GM23338 (cell line): ENCODE results near the gene SHROOM2. TPM values are rescaled to one million over a fixed set of nuclear protein-coding genes. Genes with fewer than 3 reads are reported as not detected.
A peak's percentile ranks its signal among the peaks of the same experiment; 100 is the strongest.

ENCODE experiments used
- ATAC-seq: fragments of 200-7000 bp; cut with Tn5 transposase; 3 replicates; pipeline ENCODE4 v1.9.1; 2020
- DNase-seq: peaks from one replicate; pipeline ENCODE4 v3.0.0-alpha.2; 2015; ENCODE audit warnings: low spot score
- H2AFZ ChIP-seq: fragments of 200-600 bp; sonication (generic); 2 replicates; pipeline ENCODE4 v1.8.0; 2016; ENCODE audit warnings: antibody characterized with exemption, mild to moderate bottlenecking, moderate library complexity
- H3F3A ChIP-seq: fragments of 200-600 bp; sonication (generic); replicated peaks from 2 replicates; pipeline ENCODE4 v1.8.0; 2017; ENCODE audit warnings: antibody characterized with exemption, mixed run types, low read depth
- H3K27ac ChIP-seq: fragments of 200-600 bp; sonication (generic); 2 replicates; pipeline ENCODE4 v1.6.1; 2016; ENCODE audit warnings: low read depth
- H3K27me3 ChIP-seq: fragments of 200-600 bp; sonication (generic); 2 replicates; pipeline ENCODE4 v1.8.0; 2016; ENCODE audit warnings: mild to moderate bottlenecking, mixed run types, moderate library complexity; ENCODE audit not compliant: insufficient read depth
- H3K36me3 ChIP-seq: fragments of 200-600 bp; sonication (generic); 2 replicates; pipeline ENCODE4 v1.8.0; 2016; ENCODE audit warnings: mild to moderate bottlenecking; ENCODE audit not compliant: insufficient read depth
- H3K4me1 ChIP-seq: fragments of 200-600 bp; sonication (generic); 2 replicates; pipeline ENCODE4 v1.8.0; 2016; ENCODE audit warnings: mild to moderate bottlenecking, moderate library complexity; ENCODE audit not compliant: insufficient read depth
- H3K4me2 ChIP-seq: fragments of 200-600 bp; sonication (generic); 2 replicates; pipeline ENCODE4 v1.7.1; 2017; ENCODE audit warnings: mixed run types
- H3K4me3 ChIP-seq: fragments of 200-600 bp; sonication (generic); 2 replicates; pipeline ENCODE4 v1.6.1; 2016; ENCODE audit warnings: mixed run types
- H3K79me2 ChIP-seq: fragments of 200-600 bp; sonication (generic); replicated peaks from 2 replicates; pipeline ENCODE4 v1.8.0; 2017; ENCODE audit warnings: mild to moderate bottlenecking; ENCODE audit not compliant: insufficient read depth
- H3K9me2 ChIP-seq: fragments of 200-600 bp; sonication (generic); 2 replicates; pipeline ENCODE4 v1.8.0; 2017; ENCODE audit not compliant: insufficient read depth
- H4K20me1 ChIP-seq: fragments of 200-600 bp; sonication (generic); replicated peaks from 2 replicates; pipeline ENCODE4 v1.8.0; 2017; ENCODE audit warnings: mild to moderate bottlenecking; ENCODE audit not compliant: insufficient read depth
- H3K27ac Mint-ChIP-seq: 2 replicates; pipeline ENCODE4 v1.8.0; 2020; ENCODE audit warnings: inconsistent platforms, mild to moderate bottlenecking, moderate library complexity, mixed read lengths
- H3K27me3 Mint-ChIP-seq: 3 replicates; pipeline ENCODE4 v1.8.0; 2022; ENCODE audit warnings: low read depth, mild to moderate bottlenecking, moderate library complexity, mixed read lengths, inconsistent platforms; ENCODE audit not compliant: insufficient read depth, poor library complexity
- H3K36me3 Mint-ChIP-seq: 3 replicates; pipeline ENCODE4 v1.8.0; 2021; ENCODE audit warnings: low read depth, mild to moderate bottlenecking, inconsistent platforms, moderate library complexity, mixed read lengths
- H3K4me1 Mint-ChIP-seq: 3 replicates; pipeline ENCODE4 v1.8.0; 2020; ENCODE audit warnings: mild to moderate bottlenecking, inconsistent platforms, mixed read lengths
- H3K4me3 Mint-ChIP-seq: 3 replicates; pipeline ENCODE4 v1.8.0; 2021; ENCODE audit warnings: moderate library complexity, mild to moderate bottlenecking, inconsistent platforms, mixed read lengths
- H3K9me3 Mint-ChIP-seq: 3 replicates; pipeline ENCODE4 v1.8.0; 2020; ENCODE audit warnings: moderate library complexity, mild to moderate bottlenecking, inconsistent platforms, mixed read lengths
- CREB1 ChIP-seq: fragments of 250-450 bp; sonication (Bioruptor Pico); IDR thresholded peaks from 2 replicates; pipeline ENCODE4 v1.5.0; 2020; ENCODE audit warnings: low read depth, mild to moderate bottlenecking, moderate library complexity
- ETS1 ChIP-seq: IDR thresholded peaks from 2 replicates; pipeline ENCODE4 v1.6.1; 2016; ENCODE audit warnings: antibody characterized with exemption
- EZH2 ChIP-seq: fragments of 200-600 bp; sonication (generic); IDR thresholded peaks from one replicate; pipeline ENCODE4 v1.8.0; 2017; ENCODE audit warnings: antibody characterized with exemption, mild to moderate bottlenecking, low read depth; ENCODE audit not compliant: unreplicated experiment
- EZH2phosphoT487 ChIP-seq: fragments of 200-600 bp; sonication (generic); IDR thresholded peaks from one replicate; pipeline ENCODE4 v1.8.1; 2018; ENCODE audit warnings: antibody characterized with exemption; ENCODE audit not compliant: unreplicated experiment
- JUNB ChIP-seq: IDR thresholded peaks from one replicate; pipeline ENCODE4 v1.6.1; 2016; ENCODE audit warnings: antibody characterized with exemption; ENCODE audit not compliant: unreplicated experiment
- NANOG ChIP-seq: IDR thresholded peaks from 2 replicates; pipeline ENCODE4 v1.6.1; 2016; ENCODE audit warnings: antibody characterized with exemption, borderline replicate concordance
- POLR2AphosphoS5 ChIP-seq: IDR thresholded peaks from 2 replicates; pipeline ENCODE4 v1.6.1; 2016; ENCODE audit warnings: antibody characterized with exemption, low read depth
- STAT1 ChIP-seq: IDR thresholded peaks from one replicate; pipeline ENCODE4 v1.6.1; 2016; ENCODE audit warnings: antibody characterized with exemption; ENCODE audit not compliant: unreplicated experiment
- ZNF114 ChIP-seq: fragments of 250-450 bp; sonication (Bioruptor Pico); IDR thresholded peaks from 2 replicates; pipeline ENCODE4 v1.5.0; 2020; ENCODE audit warnings: mild to moderate bottlenecking, moderate library complexity
- ZNF331 ChIP-seq: fragments of 250-450 bp; sonication (Bioruptor Pico); IDR thresholded peaks from 2 replicates; pipeline ENCODE4 v1.5.0; 2020; ENCODE audit warnings: low read depth, mild to moderate bottlenecking, moderate library complexity
- ZNF462 ChIP-seq: fragments of 250-450 bp; sonication (Bioruptor Pico); IDR thresholded peaks from 2 replicates; pipeline ENCODE4 v1.5.0; 2020; ENCODE audit warnings: mild to moderate bottlenecking, moderate library complexity
- polyA plus RNA-seq: library from polyadenylated mRNA; unstranded; fragments of >200 nt; fragmentation: Nextera tagmentation; extraction: Ambion mirVana; gene quantifications from 2 replicates; pipeline ENCODE4 v1.2.1, GENCODE V29; 2016
- total RNA-seq: library from RNA; depleted of rRNA; stranded (reverse); fragments of >200 nt; shearing (Covaris generic); gene quantifications from 2 replicates; pipeline ENCODE4 v1.2.3, GENCODE V29; 2014
- TF ChIP-seq, protein P1 (sequence below), 2 experiments: fragments of 200-600 bp in 1 of 2; sonication (generic) in 1 of 2; conservative IDR thresholded peaks; 2 replicates each; pipeline versions ENCODE4 v1.5.1 to v1.6.1; 2016 to 2017; ENCODE audit warnings: antibody characterized with exemption in 2 of 2, low read depth in 2 of 2, mild to moderate bottlenecking in 2 of 2, moderate library complexity in 1 of 2
- TF ChIP-seq, protein P2 (sequence below): IDR thresholded peaks from one replicate; pipeline ENCODE4 v1.6.1; 2018; ENCODE audit warnings: antibody characterized with exemption; ENCODE audit not compliant: unreplicated experiment

SHROOM2 gene
- total and polyA plus RNA-seq, 2 experiments from 2014 or later = 3.5 to 15.8 TPM

- DNase-seq (peak; percentile 47), ATAC-seq (peak; percentile 89)
- no peaks in the 10 kb centered on the region for H3K9me2 ChIP-seq
- H3K36me3 ChIP-seq = no peaks in the 10 kb centered on the region
- peak overlapping the region; percentile 66 for H3K4me2 ChIP-seq
- H3F3A ChIP-seq = no peaks in the 10 kb centered on the region
- H3K79me2 ChIP-seq = peaks cover 16% of the 10 kb centered on the region
- peak overlapping the region; percentile 54; the same call in 2 of the 3 replicates for H3K4me3 Mint-ChIP-seq
- no peaks in the 10 kb centered on the region for H3K27me3 ChIP-seq
- TF ChIP-seq ZNF114 (CRISPR knock-in tag) (no peak), EZH2phosphoT487 (no peak), ETS1 (no peak), CREB1 (no peak), ZNF331 (CRISPR knock-in tag) (no peak), STAT1 (no peak), JUNB (no peak), POLR2AphosphoS5 (no peak), NANOG (no peak), EZH2 (no peak), ZNF462 (CRISPR knock-in tag) (no peak)
- TF ChIP-seq, protein P1, sequence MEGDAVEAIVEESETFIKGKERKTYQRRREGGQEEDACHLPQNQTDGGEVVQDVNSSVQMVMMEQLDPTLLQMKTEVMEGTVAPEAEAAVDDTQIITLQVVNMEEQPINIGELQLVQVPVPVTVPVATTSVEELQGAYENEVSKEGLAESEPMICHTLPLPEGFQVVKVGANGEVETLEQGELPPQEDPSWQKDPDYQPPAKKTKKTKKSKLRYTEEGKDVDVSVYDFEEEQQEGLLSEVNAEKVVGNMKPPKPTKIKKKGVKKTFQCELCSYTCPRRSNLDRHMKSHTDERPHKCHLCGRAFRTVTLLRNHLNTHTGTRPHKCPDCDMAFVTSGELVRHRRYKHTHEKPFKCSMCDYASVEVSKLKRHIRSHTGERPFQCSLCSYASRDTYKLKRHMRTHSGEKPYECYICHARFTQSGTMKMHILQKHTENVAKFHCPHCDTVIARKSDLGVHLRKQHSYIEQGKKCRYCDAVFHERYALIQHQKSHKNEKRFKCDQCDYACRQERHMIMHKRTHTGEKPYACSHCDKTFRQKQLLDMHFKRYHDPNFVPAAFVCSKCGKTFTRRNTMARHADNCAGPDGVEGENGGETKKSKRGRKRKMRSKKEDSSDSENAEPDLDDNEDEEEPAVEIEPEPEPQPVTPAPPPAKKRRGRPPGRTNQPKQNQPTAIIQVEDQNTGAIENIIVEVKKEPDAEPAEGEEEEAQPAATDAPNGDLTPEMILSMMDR (conservative IDR thresholded peaks at IDR 0.05; ENCODE audit: low read depth in 2 of 2) = no peak
- TF ChIP-seq, protein P2, sequence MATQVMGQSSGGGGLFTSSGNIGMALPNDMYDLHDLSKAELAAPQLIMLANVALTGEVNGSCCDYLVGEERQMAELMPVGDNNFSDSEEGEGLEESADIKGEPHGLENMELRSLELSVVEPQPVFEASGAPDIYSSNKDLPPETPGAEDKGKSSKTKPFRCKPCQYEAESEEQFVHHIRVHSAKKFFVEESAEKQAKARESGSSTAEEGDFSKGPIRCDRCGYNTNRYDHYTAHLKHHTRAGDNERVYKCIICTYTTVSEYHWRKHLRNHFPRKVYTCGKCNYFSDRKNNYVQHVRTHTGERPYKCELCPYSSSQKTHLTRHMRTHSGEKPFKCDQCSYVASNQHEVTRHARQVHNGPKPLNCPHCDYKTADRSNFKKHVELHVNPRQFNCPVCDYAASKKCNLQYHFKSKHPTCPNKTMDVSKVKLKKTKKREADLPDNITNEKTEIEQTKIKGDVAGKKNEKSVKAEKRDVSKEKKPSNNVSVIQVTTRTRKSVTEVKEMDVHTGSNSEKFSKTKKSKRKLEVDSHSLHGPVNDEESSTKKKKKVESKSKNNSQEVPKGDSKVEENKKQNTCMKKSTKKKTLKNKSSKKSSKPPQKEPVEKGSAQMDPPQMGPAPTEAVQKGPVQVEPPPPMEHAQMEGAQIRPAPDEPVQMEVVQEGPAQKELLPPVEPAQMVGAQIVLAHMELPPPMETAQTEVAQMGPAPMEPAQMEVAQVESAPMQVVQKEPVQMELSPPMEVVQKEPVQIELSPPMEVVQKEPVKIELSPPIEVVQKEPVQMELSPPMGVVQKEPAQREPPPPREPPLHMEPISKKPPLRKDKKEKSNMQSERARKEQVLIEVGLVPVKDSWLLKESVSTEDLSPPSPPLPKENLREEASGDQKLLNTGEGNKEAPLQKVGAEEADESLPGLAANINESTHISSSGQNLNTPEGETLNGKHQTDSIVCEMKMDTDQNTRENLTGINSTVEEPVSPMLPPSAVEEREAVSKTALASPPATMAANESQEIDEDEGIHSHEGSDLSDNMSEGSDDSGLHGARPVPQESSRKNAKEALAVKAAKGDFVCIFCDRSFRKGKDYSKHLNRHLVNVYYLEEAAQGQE = no peak
- no peak overlapping the region for H2AFZ ChIP-seq
- H3K27ac Mint-ChIP-seq = no peak overlapping the region
- H3K4me3 ChIP-seq = 0 out of 2 replicates have a peak overlapping the region, but pooled peaks have one; percentile 24
- peaks cover 4% of the 10 kb centered on the region for H3K27me3 Mint-ChIP-seq
- H3K4me1 ChIP-seq = peaks cover 6% of the 10 kb centered on the region
- H3K36me3 Mint-ChIP-seq = no peaks in the 10 kb centered on the region
- H3K9me3 Mint-ChIP-seq = no peaks in the 10 kb centered on the region
- peaks cover 38% of the 10 kb centered on the region for H3K4me1 Mint-ChIP-seq
- peak overlapping the region; percentile 78 for H3K27ac ChIP-seq
- no peaks in the 10 kb centered on the region for H4K20me1 ChIP-seq
These were observed 56.3 kb downstream of the SHROOM2 start for GRCh38 chrX:9842541-9842940.
